ENCODE measurements around the gene SH3RF3. TPM values are rescaled to one million over a fixed set of nuclear protein-coding genes. Genes with fewer than 3 reads are reported as not detected.

SH3RF3 gene
- total and polyA plus RNA-seq, 2 of the 13 experiments (the other 11 are each of a cell fraction or from before 2014, with no cell fraction given) = 0.04 TPM; not detected in 1

DNA sequence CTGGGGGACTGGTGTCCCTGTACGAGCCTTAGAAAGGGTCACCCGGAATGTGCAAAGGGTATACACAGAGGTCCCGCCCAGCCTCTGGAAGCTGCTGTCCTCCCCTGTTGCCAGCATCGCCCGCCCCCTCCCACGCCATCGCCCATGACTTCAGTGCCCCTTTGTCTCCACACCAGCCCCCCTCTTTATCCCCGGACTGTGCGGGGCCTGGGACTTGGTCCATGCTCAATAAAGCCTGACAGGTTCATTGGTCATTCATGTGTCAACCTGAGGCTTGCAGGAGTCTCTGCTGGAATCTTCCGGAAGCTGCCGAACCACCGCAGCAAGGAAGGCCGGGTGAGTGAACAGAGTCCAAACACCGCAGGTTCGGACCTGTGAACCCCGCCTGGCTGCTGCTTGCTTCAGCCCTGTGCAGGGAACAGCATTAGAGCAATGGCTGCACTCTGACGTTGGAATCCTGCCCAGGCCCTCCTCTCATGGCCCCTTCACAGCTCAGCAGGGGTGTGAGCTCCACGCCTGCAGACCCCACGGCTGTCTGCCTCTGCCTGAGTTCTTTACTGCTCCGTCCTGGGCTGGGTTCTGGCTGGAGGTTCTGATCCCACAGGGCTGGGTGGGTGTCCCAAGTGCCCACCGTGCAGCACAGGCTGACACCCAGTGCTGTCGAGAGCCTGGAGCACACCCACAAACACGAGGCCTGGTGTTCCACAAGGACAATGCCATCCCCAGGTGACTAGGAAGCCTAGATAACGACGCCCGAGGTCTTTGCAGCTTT is 388.3 kb downstream of the SH3RF3 start (continued):
- TF ChIP-seq, protein P1, sequence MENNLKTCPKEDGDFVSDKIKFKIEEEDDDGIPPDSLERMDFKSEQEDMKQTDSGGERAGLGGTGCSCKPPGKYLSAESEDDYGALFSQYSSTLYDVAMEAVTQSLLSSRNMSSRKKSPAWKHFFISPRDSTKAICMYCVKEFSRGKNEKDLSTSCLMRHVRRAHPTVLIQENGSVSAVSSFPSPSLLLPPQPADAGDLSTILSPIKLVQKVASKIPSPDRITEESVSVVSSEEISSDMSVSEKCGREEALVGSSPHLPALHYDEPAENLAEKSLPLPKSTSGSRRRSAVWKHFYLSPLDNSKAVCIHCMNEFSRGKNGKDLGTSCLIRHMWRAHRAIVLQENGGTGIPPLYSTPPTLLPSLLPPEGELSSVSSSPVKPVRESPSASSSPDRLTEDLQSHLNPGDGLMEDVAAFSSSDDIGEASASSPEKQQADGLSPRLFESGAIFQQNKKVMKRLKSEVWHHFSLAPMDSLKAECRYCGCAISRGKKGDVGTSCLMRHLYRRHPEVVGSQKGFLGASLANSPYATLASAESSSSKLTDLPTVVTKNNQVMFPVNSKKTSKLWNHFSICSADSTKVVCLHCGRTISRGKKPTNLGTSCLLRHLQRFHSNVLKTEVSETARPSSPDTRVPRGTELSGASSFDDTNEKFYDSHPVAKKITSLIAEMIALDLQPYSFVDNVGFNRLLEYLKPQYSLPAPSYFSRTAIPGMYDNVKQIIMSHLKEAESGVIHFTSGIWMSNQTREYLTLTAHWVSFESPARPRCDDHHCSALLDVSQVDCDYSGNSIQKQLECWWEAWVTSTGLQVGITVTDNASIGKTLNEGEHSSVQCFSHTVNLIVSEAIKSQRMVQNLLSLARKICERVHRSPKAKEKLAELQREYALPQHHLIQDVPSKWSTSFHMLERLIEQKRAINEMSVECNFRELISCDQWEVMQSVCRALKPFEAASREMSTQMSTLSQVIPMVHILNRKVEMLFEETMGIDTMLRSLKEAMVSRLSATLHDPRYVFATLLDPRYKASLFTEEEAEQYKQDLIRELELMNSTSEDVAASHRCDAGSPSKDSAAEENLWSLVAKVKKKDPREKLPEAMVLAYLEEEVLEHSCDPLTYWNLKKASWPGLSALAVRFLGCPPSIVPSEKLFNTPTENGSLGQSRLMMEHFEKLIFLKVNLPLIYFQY (CRISPR knock-in tag; IDR thresholded peaks at IDR 0.05; ENCODE audit: borderline replicate concordance) = peak; percentile 81
- TF ChIP-seq ZNF761 (CRISPR knock-in tag; conservative IDR thresholded peaks at IDR 0.05) = no peak
- TF ChIP-seq ZNF674 (CRISPR knock-in tag; IDR thresholded peaks at IDR 0.05; ENCODE audit: low read depth) = no peak
- no peak for TF ChIP-seq ZNF841 (CRISPR knock-in tag; IDR thresholded peaks at IDR 0.05; ENCODE audit: borderline replicate concordance)
- no peak for TF ChIP-seq BCLAF1 (IDR thresholded peaks at IDR 0.05)
- TF ChIP-seq IRF9 (CRISPR knock-in tag; IDR thresholded peaks at IDR 0.05; ENCODE audit: borderline replicate concordance) = 0 out of 2 replicates have a peak, but pooled peaks have one; percentile 67
- no peak for TF ChIP-seq ZFP82 (CRISPR knock-in tag; IDR thresholded peaks at IDR 0.05; ENCODE audit: borderline replicate concordance)
- TF ChIP-seq CBX1 (IDR thresholded peaks at IDR 0.05; ENCODE audit: low read depth) = no peak
- no peak for TF ChIP-seq FOSL1 (CRISPR knock-in tag; IDR thresholded peaks at IDR 0.05; ENCODE audit: borderline replicate concordance)
- no peak for TF ChIP-seq ZNF512 (CRISPR knock-in tag; IDR thresholded peaks at IDR 0.05)
- no peak for TF ChIP-seq XBP1 (CRISPR knock-in tag; IDR thresholded peaks at IDR 0.05)
- TF ChIP-seq ZNF180 (CRISPR knock-in tag; IDR thresholded peaks at IDR 0.05; ENCODE audit: borderline replicate concordance, low read depth) = peak; percentile 35; the same call in 1 of the 2 replicates
- TF ChIP-seq IRX3 (CRISPR knock-in tag; IDR thresholded peaks at IDR 0.05; ENCODE audit: borderline replicate concordance, low read depth) = no peak; the same call in 1 of the 2 replicates
- TF ChIP-seq NFKB2 (CRISPR knock-in tag; IDR thresholded peaks at IDR 0.05; ENCODE audit: borderline replicate concordance) = peak; percentile 91; the same call in 1 of the 2 replicates
- TF ChIP-seq ATF7-NPFF (CRISPR knock-in tag; IDR thresholded peaks at IDR 0.05; ENCODE audit: low read depth) = no peak; the same call in 1 of the 2 replicates
- no peak for TF ChIP-seq POLR2G (IDR thresholded peaks at IDR 0.05; ENCODE audit: low read depth, low read length)
- no peak for TF ChIP-seq ZNF724P (CRISPR knock-in tag; IDR thresholded peaks at IDR 0.05; ENCODE audit: borderline replicate concordance)
